Left ventricle myocardium inferior (tissue), 1 donor: ENCODE results near the gene SPACA5. TPM values are rescaled to one million over a fixed set of nuclear protein-coding genes. Genes with fewer than 3 reads are reported as not detected.
A peak's percentile ranks its signal among the peaks of the same experiment; 100 is the strongest.
"Not testable (repeated sequence)": the region's sequence is repeated elsewhere in the genome, so short reads cannot be mapped to it uniquely, and the experiment has no call there.

ENCODE experiments used
- DNase-seq: peaks from one replicate; pipeline ENCODE4 v3.0.0-alpha.2; 2020
- H3K27ac ChIP-seq: fragments of 200-600 bp; replicated peaks from 2 replicates; pipeline ENCODE4 v1.8.0; 2021
- H3K27me3 ChIP-seq: fragments of 200-600 bp; 2 replicates; pipeline ENCODE4 v1.8.0; 2021; ENCODE audit warnings: low read depth
- H3K36me3 ChIP-seq: fragments of 200-600 bp; 2 replicates; pipeline ENCODE4 v1.8.0; 2021
- H3K4me1 ChIP-seq: fragments of 200-600 bp; 2 replicates; pipeline ENCODE4 v1.8.0; 2021
- H3K4me3 ChIP-seq: fragments of 200-600 bp; 2 replicates; pipeline ENCODE4 v1.8.0; 2021; ENCODE audit warnings: mild to moderate bottlenecking, moderate library complexity
- H3K9me3 ChIP-seq: fragments of 200-600 bp; replicated peaks from 2 replicates; pipeline ENCODE4 v1.8.0; 2021
- CTCF ChIP-seq: fragments of 200-600 bp; IDR thresholded peaks from 2 replicates; pipeline ENCODE4 v1.8.0; 2021; ENCODE audit warnings: antibody characterized with exemption, mild to moderate bottlenecking, borderline replicate concordance
- intact Hi-C: fragments of 100-400 bp; cut with micrococcal nuclease; formaldehyde crosslinking; loops from one replicate; pipeline ENCODE4 v1.11.0; 2022
- total RNA-seq: library from RNA; stranded (reverse); fragmentation: NEBNext Ultra II Directional; extraction: Animal tissue kit (Norgen Biotek cat#: 25700); gene quantifications from one replicate; pipeline ENCODE4 v1.2.1, GENCODE V29; 2021
- donor health status: DM: no; HTN: yes; CAD: no; lungs with severe emphysema.

SPACA5 gene
- total RNA-seq, 1 donor from 2014 or later = not detected

GRCh38 chrX:48021026-48021900 lies 14.5 kb downstream of the SPACA5 start:
- peak; percentile 80 for DNase-seq
- Histone ChIP-seq H3K27me3 (no peaks in the 10 kb centered on the region), H3K9me3 (no peaks in the 10 kb centered on the region), H3K4me1 (peaks cover 5% of the 10 kb centered on the region), H3K36me3 (no peaks in the 10 kb centered on the region), H3K4me3 (peak overlapping the region; percentile 69), H3K27ac (peak overlapping the region; percentile 94)
- intact Hi-C loops = loop anchor here (10.0 kb wide), 1 partner anchor 186 kb away; the partner anchor contains the start of gene ZNF81
- TF ChIP-seq CTCF = no peak

GRCh38 chrX:48022100-48022499 lies 15.3 kb downstream of the SPACA5 start:
- Histone ChIP-seq H3K4me1 (peaks cover 9% of the 10 kb centered on the region), H3K9me3 (no peaks in the 10 kb centered on the region), H3K4me3 (peak overlapping the region; percentile 69), H3K27me3 (no peaks in the 10 kb centered on the region), H3K36me3 (no peaks in the 10 kb centered on the region), H3K27ac (peak overlapping the region; percentile 94)
- intact Hi-C loops = loop anchor here (10.0 kb wide), 1 partner anchor 187 kb away; the partner anchor contains the start of gene ZNF81
- no peak for DNase-seq
- TF ChIP-seq CTCF = no peak

- Histone ChIP-seq H3K4me3 (no peak overlapping the region), H3K27ac (no peak overlapping the region), H3K9me3 (no peaks in the 10 kb centered on the region), H3K36me3 (no peaks in the 10 kb centered on the region), H3K4me1 (peaks cover 9% of the 10 kb centered on the region), H3K27me3 (no peaks in the 10 kb centered on the region)
- no peak for TF ChIP-seq CTCF
- no peak for DNase-seq
- intact Hi-C loops = loop anchor here (10.0 kb wide), 1 partner anchor 188 kb away; the partner anchor contains the start of gene ZNF81
These were observed 15.9 kb downstream of the SPACA5 start for GRCh38 chrX:48022738-48023137.

GRCh38 chrX:48025561-48025960 lies 18.8 kb downstream of the SPACA5 start:
- Histone ChIP-seq H3K27ac (peak overlapping the region; percentile 59), H3K4me3 (no peak overlapping the region), H3K9me3 (no peaks in the 10 kb centered on the region), H3K36me3 (no peaks in the 10 kb centered on the region), H3K4me1 (peaks cover 9% of the 10 kb centered on the region), H3K27me3 (no peaks in the 10 kb centered on the region)
- no peak for DNase-seq
- intact Hi-C loops = loop anchor here (10.0 kb wide), 1 partner anchor 191 kb away; the partner anchor contains the start of gene ZNF81
- peak; percentile 63 for TF ChIP-seq CTCF

GRCh38 chrX:48027545-48027944 lies 20.8 kb downstream of the SPACA5 start:
- intact Hi-C loops = loop anchor here (10.0 kb wide), 1 partner anchor 193 kb away; the partner anchor contains the start of gene ZNF81
- H3K36me3 ChIP-seq, H3K4me3 ChIP-seq, H3K4me1 ChIP-seq, DNase-seq, H3K9me3 ChIP-seq, H3K27ac ChIP-seq, H3K27me3 ChIP-seq: not testable (repeated sequence)

- no peak overlapping the region for H3K4me3 ChIP-seq
- peaks cover 9% of the 10 kb centered on the region for H3K4me1 ChIP-seq
- H3K27me3 ChIP-seq = no peaks in the 10 kb centered on the region
- no peak overlapping the region for H3K27ac ChIP-seq
- no peak for DNase-seq
- no peaks in the 10 kb centered on the region for H3K36me3 ChIP-seq
- H3K9me3 ChIP-seq = no peaks in the 10 kb centered on the region
- intact Hi-C loops = loop anchor here (10.0 kb wide), 1 partner anchor 193 kb away; the partner anchor contains the start of gene ZNF81
- TF ChIP-seq CTCF = no peak
These were observed 21.3 kb downstream of the SPACA5 start for GRCh38 chrX:48028091-48028490.
